ENCODE data around the gene KCNH5. TPM values are rescaled to one million over a fixed set of nuclear protein-coding genes. Genes with fewer than 3 reads are reported as not detected.

The KCNH5 gene
- total RNA-seq, 1 experiment from 2014 or later = 1.4 TPM

DNA sequence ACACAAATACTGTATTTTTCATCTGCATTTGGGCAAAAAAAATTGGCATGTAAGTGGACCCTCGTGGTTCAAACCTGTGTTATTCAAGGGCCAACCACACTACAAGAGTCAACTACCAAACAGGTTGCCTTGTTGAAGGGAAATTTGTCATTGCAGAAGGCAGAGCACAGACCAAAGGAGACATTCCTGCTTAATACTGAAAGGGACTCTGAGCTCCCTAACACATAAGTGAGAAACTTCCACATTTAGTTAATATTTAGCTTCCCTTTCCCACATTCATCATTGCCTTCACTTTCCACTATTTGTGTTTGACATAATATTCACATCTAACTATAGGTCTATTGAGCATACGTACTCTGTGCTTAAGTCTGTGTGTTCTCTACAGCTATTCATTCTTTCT lies 266.9 kb downstream of the KCNH5 start:
- no TSS peak for BruUV-seq (replicated peaks)
- no peak overlapping the region for H3K27ac ChIP-seq
- H4K20me1 ChIP-seq (ENCODE audit: insufficient read depth) = no peaks in the 10 kb centered on the region
- H3F3A ChIP-seq (ENCODE audit: insufficient read depth, low read depth) = no peaks in the 10 kb centered on the region
- H3K4me1 ChIP-seq (replicated peaks; ENCODE audit: insufficient read depth) = no peaks in the 10 kb centered on the region
- no peak overlapping the region for H3K4me3 ChIP-seq
- no peaks in the 10 kb centered on the region for H3K27me3 ChIP-seq (ENCODE audit: insufficient read depth, low read depth)
- H3K36me3 ChIP-seq (ENCODE audit: low read depth) = no peaks in the 10 kb centered on the region
- ChIA-PET POLR2A (ENCODE audit: unreplicated experiment) (no interaction called here), CTCF (no interaction called here)
- H3K9me3 ChIP-seq (ENCODE audit: insufficient read depth, low read depth) = no peaks in the 10 kb centered on the region
- no peak for DNase-seq
- no peak overlapping the region for H3K4me2 ChIP-seq
- H2AFZ ChIP-seq = no peak overlapping the region
- no peaks in the 10 kb centered on the region for H3K79me2 ChIP-seq (ENCODE audit: low read depth)
- no peaks in the 10 kb centered on the region for H3K9me2 ChIP-seq (ENCODE audit: insufficient read depth)
- TF ChIP-seq, protein P1, sequence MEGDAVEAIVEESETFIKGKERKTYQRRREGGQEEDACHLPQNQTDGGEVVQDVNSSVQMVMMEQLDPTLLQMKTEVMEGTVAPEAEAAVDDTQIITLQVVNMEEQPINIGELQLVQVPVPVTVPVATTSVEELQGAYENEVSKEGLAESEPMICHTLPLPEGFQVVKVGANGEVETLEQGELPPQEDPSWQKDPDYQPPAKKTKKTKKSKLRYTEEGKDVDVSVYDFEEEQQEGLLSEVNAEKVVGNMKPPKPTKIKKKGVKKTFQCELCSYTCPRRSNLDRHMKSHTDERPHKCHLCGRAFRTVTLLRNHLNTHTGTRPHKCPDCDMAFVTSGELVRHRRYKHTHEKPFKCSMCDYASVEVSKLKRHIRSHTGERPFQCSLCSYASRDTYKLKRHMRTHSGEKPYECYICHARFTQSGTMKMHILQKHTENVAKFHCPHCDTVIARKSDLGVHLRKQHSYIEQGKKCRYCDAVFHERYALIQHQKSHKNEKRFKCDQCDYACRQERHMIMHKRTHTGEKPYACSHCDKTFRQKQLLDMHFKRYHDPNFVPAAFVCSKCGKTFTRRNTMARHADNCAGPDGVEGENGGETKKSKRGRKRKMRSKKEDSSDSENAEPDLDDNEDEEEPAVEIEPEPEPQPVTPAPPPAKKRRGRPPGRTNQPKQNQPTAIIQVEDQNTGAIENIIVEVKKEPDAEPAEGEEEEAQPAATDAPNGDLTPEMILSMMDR (conservative IDR thresholded peaks at IDR 0.05) = no peak
- no peak for TF ChIP-seq EZH2 (IDR thresholded peaks at IDR 0.05; ENCODE audit: low read depth)
- intact Hi-C loops (cut with micrococcal nuclease; ENCODE audit: unreplicated experiment) = no loop called here

DNA sequence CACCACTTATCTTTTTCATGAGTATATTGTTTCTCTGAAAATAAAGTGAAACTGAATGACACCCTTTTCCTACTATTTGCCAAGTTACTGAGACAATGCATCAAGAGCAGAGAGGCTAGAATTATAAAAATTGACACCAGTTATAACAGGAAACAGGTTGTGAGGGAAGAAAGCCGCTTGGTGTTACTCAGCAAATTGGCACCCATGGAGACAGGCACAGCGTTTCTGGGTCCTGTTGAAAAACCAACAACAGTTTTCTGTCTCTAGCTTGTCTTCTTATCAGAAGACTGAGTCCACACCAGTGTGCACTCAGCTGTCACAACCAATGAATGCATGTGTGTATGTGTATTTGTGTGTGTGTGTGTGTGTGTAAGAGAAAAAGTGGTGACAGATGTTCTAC lies 267.7 kb downstream of the KCNH5 start:
- no peak for DNase-seq
- Histone ChIP-seq H3K79me2 (ENCODE audit: low read depth) (no peaks in the 10 kb centered on the region), H3K27ac (no peak overlapping the region), H3K4me3 (no peak overlapping the region), H3K4me1 (replicated peaks; ENCODE audit: insufficient read depth) (no peaks in the 10 kb centered on the region), H3K4me2 (no peak overlapping the region), H3K9me2 (ENCODE audit: insufficient read depth) (no peaks in the 10 kb centered on the region), H2AFZ (no peak overlapping the region), H3K27me3 (ENCODE audit: insufficient read depth, low read depth) (no peaks in the 10 kb centered on the region), H3K9me3 (ENCODE audit: insufficient read depth, low read depth) (no peaks in the 10 kb centered on the region), H3K36me3 (ENCODE audit: low read depth) (no peaks in the 10 kb centered on the region), H3F3A (ENCODE audit: insufficient read depth, low read depth) (no peaks in the 10 kb centered on the region), H4K20me1 (ENCODE audit: insufficient read depth) (no peaks in the 10 kb centered on the region)
- no peak for TF ChIP-seq EZH2 (IDR thresholded peaks at IDR 0.05; ENCODE audit: low read depth)
- TF ChIP-seq, protein P1 (conservative IDR thresholded peaks at IDR 0.05) = no peak
- CTCF ChIA-PET = no interaction called here
- BruUV-seq (replicated peaks) = no TSS peak
- POLR2A ChIA-PET (ENCODE audit: unreplicated experiment) = no interaction called here
- intact Hi-C loops (cut with micrococcal nuclease; ENCODE audit: unreplicated experiment) = no loop called here

DNA sequence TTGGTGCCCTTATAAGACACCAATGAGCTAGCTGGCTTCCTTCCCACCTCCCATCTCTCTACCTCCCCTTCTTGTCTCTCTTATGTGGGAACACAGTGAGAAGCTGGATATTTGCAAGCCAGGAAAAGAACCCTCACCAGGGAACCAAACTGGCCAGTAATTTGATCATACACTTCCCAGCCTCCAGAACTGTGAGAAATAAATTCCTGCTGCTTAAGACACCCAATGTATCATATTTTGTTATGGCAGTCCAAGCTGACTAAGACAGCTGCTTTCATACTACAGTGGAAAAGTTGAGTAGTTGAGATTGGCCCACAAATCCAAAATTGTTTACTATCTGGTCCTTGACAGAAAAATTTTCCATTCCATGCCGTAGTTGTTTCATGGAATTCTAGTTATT lies 269.0 kb downstream of the KCNH5 start:
- no peaks in the 10 kb centered on the region for H3K9me2 ChIP-seq (ENCODE audit: insufficient read depth)
- H3K36me3 ChIP-seq (ENCODE audit: low read depth) = no peaks in the 10 kb centered on the region
- no peaks in the 10 kb centered on the region for H3K4me1 ChIP-seq (replicated peaks; ENCODE audit: insufficient read depth)
- no peak overlapping the region for H3K4me3 ChIP-seq
- no peak for DNase-seq
- H3K27ac ChIP-seq = no peak overlapping the region
- no peaks in the 10 kb centered on the region for H3K27me3 ChIP-seq (ENCODE audit: insufficient read depth, low read depth)
- no peaks in the 10 kb centered on the region for H3K79me2 ChIP-seq (ENCODE audit: low read depth)
- no TSS peak for BruUV-seq (replicated peaks)
- H3K4me2 ChIP-seq = no peak overlapping the region
- ChIA-PET CTCF (no interaction called here), POLR2A (ENCODE audit: unreplicated experiment) (interaction anchor here (0.6 kb wide), 1 partner anchor 122 kb away, joined by 3 read pairs; no protein-coding TSS in a partner anchor)
- no peak overlapping the region for H2AFZ ChIP-seq
- no peaks in the 10 kb centered on the region for H3K9me3 ChIP-seq (ENCODE audit: insufficient read depth, low read depth)
- no peaks in the 10 kb centered on the region for H3F3A ChIP-seq (ENCODE audit: insufficient read depth, low read depth)
- intact Hi-C loops (cut with micrococcal nuclease; ENCODE audit: unreplicated experiment) = no loop called here
- TF ChIP-seq, protein P1 (conservative IDR thresholded peaks at IDR 0.05) = no peak
- TF ChIP-seq EZH2 (IDR thresholded peaks at IDR 0.05; ENCODE audit: low read depth) = no peak
- H4K20me1 ChIP-seq (ENCODE audit: insufficient read depth) = no peaks in the 10 kb centered on the region
